ENCODE data around the gene STMN3. TPM values are rescaled to one million over a fixed set of nuclear protein-coding genes. Genes with fewer than 3 reads are reported as not detected.
"Not testable (repeated sequence)": the region's sequence is repeated elsewhere in the genome, so short reads cannot be mapped to it uniquely, and the experiment has no call there.

Gene STMN3
- total RNA-seq, 1 donor from 2014 or later, result 0.51 TPM

- no peak for DNase-seq (ENCODE audit: low read depth in 2 of 2)
Observed at GRCh38 chr20:63678667-63679465, 25.6 kb upstream of the STMN3 start.

- no peak for DNase-seq (ENCODE audit: low read depth in 2 of 2)
Observed at GRCh38 chr20:63678071-63678470, 24.8 kb upstream of the STMN3 start.

- DNase-seq (ENCODE audit: low read depth in 2 of 2), result no peak
Observed at GRCh38 chr20:63675681-63676368, 22.6 kb upstream of the STMN3 start.

- DNase-seq (ENCODE audit: low read depth in 2 of 2), result no peak
Observed at GRCh38 chr20:63673951-63674350, 20.7 kb upstream of the STMN3 start.

- no peak for DNase-seq (ENCODE audit: low read depth in 2 of 2)
Observed at GRCh38 chr20:63672666-63673065, 19.4 kb upstream of the STMN3 start.

GRCh38 chr20:63671695-63672094 lies 18.5 kb upstream of the STMN3 start:
- DNase-seq (ENCODE audit: low read depth in 2 of 2), result not testable (repeated sequence)

GRCh38 chr20:63668351-63668750 lies 15.1 kb upstream of the STMN3 start:
- no peak for DNase-seq (ENCODE audit: low read depth in 2 of 2)

- no peak for DNase-seq (ENCODE audit: low read depth in 2 of 2)
Observed at GRCh38 chr20:63667858-63668257, 14.6 kb upstream of the STMN3 start.

GRCh38 chr20:63665708-63666107 lies 12.5 kb upstream of the STMN3 start:
- DNase-seq (ENCODE audit: low read depth in 2 of 2), result no peak

GRCh38 chr20:63664861-63665594 lies 11.8 kb upstream of the STMN3 start:
- DNase-seq (ENCODE audit: low read depth in 2 of 2), result no peak

GRCh38 chr20:63664143-63664851 lies 11.1 kb upstream of the STMN3 start:
- DNase-seq (ENCODE audit: low read depth in 2 of 2), result no peak

GRCh38 chr20:63663332-63664066 lies 10.3 kb upstream of the STMN3 start:
- DNase-seq (ENCODE audit: low read depth in 2 of 2), result no peak

- no peak for DNase-seq (ENCODE audit: low read depth in 2 of 2)
Observed at GRCh38 chr20:63662813-63663189, 9.6 kb upstream of the STMN3 start.

- DNase-seq (ENCODE audit: low read depth in 2 of 2), result no peak
Observed at GRCh38 chr20:63661959-63662812, 9.0 kb upstream of the STMN3 start.

- no peak for DNase-seq (ENCODE audit: low read depth in 2 of 2)
Observed at GRCh38 chr20:63661108-63661507, 7.9 kb upstream of the STMN3 start.

- no peak for DNase-seq (ENCODE audit: low read depth in 2 of 2)
Observed at GRCh38 chr20:63660622-63661021, 7.4 kb upstream of the STMN3 start.

- DNase-seq (ENCODE audit: low read depth in 2 of 2), result not testable (repeated sequence)
Observed at GRCh38 chr20:63660174-63660573, 7.0 kb upstream of the STMN3 start.

GRCh38 chr20:63659370-63659769 lies 6.1 kb upstream of the STMN3 start:
- no peak for DNase-seq (ENCODE audit: low read depth in 2 of 2)

GRCh38 chr20:63658749-63659187 lies 5.5 kb upstream of the STMN3 start:
- DNase-seq (ENCODE audit: low read depth in 2 of 2), result no peak

All from dermis microvascular lymphatic vessel endothelial cell (primary cell).